GM12864 (cell line): ENCODE data around the gene RAI2.

Experiments used
- DNase-seq: peaks from one replicate; pipeline ENCODE4 v3.0.0-alpha.2; 2011; ENCODE audit warnings: low read depth
- H3K4me3 ChIP-seq: 2 replicates; pipeline ENCODE4 v1.5.1; 2011; ENCODE audit warnings: mild to moderate bottlenecking, low read depth, low read length, control low read depth
- TF ChIP-seq, protein P1 (sequence below): IDR thresholded peaks from 2 replicates; pipeline ENCODE4 v1.5.1; 2011; ENCODE audit warnings: low read depth, mild to moderate bottlenecking, moderate library complexity, low read length, control low read depth, inconsistent platforms; ENCODE audit errors: missing control alignments

The RAI2 gene

DNA sequence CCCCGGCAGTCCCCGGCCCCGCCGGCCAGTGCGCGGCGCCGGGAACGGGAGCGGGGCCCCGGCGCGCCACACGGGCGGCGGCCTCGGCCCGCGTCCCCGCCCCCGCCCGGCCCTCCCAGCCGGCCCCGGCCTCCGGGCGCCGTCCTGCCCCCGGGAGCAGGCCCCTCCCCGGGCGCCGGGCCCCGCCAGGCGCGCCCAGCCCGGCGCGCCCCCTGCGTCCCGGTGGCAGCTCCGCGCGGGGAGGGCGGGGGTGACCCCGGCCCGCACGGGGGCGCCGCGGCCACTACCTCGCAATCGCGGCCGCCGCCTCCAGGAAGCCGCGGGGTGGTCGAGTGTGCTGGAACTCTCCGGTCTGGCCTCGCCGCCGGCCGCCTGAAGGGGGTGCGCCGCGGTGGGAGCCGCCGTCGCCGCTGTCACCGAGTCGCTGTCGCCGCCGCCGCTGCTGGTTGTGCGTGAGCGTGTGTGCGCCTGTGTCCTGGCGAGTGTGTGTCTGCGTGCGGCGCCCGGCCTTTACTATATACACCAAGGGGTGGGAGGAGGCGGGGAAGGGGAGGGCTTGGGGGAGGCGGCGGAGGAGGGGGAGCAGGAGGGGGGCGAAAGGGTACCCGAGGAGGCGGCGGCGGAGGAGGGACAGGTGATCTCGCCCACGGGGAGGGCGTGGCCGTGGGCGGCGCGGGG is at the start of gene RAI2:
TSS of gene RAI2 (minus strand) at position 488 of the 678 bp plus-strand sequence. CDS start 59,288 bp downstream, outside the sequence.
- no peak within 1 kb of the TSS for H3K4me3 ChIP-seq
- no peak for DNase-seq
- TF ChIP-seq, protein P1, sequence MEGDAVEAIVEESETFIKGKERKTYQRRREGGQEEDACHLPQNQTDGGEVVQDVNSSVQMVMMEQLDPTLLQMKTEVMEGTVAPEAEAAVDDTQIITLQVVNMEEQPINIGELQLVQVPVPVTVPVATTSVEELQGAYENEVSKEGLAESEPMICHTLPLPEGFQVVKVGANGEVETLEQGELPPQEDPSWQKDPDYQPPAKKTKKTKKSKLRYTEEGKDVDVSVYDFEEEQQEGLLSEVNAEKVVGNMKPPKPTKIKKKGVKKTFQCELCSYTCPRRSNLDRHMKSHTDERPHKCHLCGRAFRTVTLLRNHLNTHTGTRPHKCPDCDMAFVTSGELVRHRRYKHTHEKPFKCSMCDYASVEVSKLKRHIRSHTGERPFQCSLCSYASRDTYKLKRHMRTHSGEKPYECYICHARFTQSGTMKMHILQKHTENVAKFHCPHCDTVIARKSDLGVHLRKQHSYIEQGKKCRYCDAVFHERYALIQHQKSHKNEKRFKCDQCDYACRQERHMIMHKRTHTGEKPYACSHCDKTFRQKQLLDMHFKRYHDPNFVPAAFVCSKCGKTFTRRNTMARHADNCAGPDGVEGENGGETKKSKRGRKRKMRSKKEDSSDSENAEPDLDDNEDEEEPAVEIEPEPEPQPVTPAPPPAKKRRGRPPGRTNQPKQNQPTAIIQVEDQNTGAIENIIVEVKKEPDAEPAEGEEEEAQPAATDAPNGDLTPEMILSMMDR = no peak

DNA sequence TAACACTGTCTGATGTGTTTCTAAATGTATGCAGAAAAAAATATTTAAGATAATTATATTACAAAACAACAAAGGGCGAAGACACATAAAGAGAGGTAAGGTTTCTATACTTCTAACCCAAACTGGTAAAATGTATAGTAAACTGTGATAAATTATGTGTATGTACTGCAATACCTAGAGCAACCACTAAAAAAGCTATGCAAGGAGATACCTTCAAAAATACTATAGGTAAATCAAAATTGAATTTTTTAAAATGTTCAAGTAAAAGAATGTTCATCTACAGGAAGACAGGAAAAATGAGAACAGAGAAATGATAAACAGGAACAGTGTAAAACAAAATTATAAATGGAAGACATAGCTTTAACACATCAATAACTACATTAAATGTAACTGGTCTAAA is 27.3 kb upstream of the RAI2 start:
- TF ChIP-seq, protein P1 = no peak
- DNase-seq = no peak
- no peak overlapping the region for H3K4me3 ChIP-seq

DNA sequence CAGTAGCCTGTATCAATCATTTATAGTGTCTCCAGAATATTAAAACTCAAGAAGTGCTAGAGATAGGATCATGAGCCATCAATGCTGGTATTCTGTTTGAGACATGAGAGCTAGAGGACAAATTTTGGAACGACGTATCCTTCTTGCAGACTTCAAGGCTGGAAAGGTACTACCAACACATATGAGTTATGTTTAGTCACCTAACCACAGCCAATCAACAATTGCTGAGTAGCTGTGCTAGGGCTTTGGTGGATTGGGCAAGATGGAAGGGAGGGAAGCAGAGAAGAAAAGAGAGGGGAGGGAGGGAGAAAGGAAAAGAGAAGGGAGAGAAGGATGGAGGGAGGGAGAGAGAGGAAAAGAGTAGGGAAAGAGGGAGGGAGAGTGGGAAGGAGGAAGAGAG is 21.6 kb upstream of the RAI2 start:
- DNase-seq = no peak
- H3K4me3 ChIP-seq = no peak overlapping the region
- TF ChIP-seq, protein P1 = no peak

DNA sequence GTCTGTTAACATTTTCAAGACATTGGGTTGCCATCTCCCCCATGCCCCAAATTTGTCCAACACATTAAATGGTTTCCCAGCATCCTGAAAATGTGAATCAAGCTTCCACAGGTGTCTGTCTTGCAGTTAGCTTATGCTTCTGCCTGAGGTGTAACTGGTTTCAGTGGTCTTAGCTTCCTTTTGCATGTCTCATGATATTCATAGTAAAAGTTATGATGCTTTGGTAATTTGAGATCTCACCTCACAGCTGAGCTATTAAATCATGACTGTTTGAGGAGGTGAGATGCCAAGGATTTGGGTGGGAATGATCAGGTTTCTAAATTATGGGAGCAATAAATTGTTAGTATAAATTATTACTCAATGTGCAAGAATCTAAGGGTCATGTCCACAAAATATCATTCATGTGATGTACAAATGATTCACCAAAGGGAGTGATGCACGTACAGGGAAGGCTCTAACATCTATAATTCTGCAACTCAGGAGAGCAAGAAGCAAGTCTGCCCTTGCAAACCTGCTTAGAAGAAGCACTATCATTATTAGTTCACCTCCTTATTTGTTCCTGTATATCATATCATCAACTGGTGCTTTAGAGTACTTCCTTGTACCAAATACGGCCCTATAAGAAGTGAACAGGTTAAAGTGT is 17.1 kb upstream of the RAI2 start:
- DNase-seq = no peak
- TF ChIP-seq, protein P1 = no peak
- H3K4me3 ChIP-seq = no peak overlapping the region

DNA sequence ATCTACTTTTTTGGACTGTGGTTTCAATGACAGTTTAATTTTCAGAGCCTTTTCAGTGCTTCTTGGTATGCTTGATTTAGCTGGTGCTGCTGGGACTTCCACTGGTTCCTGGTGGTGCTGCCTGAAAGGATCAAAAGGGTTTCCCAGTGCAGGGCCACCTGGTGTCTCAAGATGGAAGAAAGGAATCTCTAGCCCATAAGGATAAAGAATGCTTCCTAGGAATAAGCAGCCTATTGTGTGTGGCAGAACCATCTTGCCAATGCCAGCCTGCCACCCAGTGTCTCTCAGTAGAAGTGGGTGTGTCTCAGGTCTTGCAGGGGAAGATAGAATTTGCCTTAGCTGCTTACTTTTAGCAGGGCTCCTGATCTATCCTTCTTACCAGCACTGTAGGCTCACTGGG is 15.0 kb upstream of the RAI2 start:
- no peak overlapping the region for H3K4me3 ChIP-seq
- DNase-seq = no peak
- TF ChIP-seq, protein P1 = no peak

DNA sequence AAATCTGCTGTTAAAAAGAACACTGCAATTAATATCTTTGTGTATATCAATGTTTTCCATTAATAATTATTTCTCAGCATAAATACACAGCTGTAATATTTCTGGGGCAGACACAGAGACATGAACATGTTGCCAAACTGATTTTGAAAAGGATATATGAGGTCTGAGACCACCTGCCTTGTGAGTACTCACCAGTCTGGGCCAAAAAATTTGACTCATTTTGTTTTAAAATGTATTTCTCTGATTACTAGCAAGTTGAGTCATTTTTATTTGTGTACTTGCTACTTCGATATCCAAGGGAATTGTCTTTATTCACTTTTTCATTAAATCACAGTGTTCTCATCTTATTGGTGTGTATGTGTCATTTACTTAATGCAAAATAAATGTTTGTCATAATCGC is 8.5 kb upstream of the RAI2 start:
- TF ChIP-seq, protein P1 = no peak
- DNase-seq = no peak
- no peak overlapping the region for H3K4me3 ChIP-seq

DNA sequence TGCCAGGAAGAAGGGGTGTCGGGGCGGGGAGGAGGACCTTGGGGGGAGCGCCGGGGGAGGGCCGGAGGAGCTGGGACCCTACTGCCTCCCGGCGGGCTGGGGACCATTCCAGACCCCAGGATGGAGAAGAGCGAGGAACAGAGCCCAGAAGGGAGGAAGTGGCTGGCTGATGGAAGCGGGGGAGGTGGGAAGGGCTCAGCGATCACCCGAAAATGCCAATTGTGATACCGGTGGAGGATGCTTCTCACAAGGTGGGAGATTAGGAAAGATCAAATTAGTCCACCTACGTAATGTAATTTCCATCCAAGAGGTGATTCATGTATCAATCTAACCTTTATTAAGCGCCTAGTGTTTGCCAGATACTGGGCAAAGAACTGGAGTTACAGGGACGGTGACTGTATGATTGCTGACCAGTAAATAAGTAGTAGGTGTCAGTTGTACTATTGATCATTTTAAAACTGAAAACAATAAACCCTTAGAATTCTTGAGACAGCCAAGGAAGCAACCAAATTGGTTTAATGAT is 452 bp upstream of the RAI2 start:
- TF ChIP-seq, protein P1 = no peak
- no peak for DNase-seq
- H3K4me3 ChIP-seq = no peak overlapping the region
